Peyer's patch (tissue), 4 donors: ENCODE results near the gene NOS1AP. TPM values are rescaled to one million over a fixed set of nuclear protein-coding genes. Genes with fewer than 3 reads are reported as not detected.

Experiments used
- DNase-seq, 3 donors: peaks; one replicate each; pipeline ENCODE4 v3.0.0-alpha.2; 2017 to 2019
- H3K27ac ChIP-seq, 4 donors: fragments of 200-600 bp; sonication (generic); one replicate each; pipeline ENCODE4 v1.5.1; 2016 to 2019
- H3K27me3 ChIP-seq, 2 donors: fragments of 200-600 bp; sonication (generic); one replicate each; pipeline ENCODE4 v1.5.1; 2019
- H3K36me3 ChIP-seq, 3 donors: fragments of 200-600 bp; sonication (generic); one replicate each; pipeline ENCODE4 v1.5.1; 2016 to 2019
- H3K4me1 ChIP-seq, 4 donors: fragments of 200-600 bp; sonication (generic); one replicate each; pipeline ENCODE4 v1.5.1; 2016 to 2019
- H3K4me3 ChIP-seq, 4 donors: fragments of 200-600 bp; sonication (generic); 1 replicate in 3 of 4; 2 replicates in 1 of 4; pipeline ENCODE4 v1.5.1; 2016 to 2019; ENCODE audit warnings: mild to moderate bottlenecking in 1 of 4
- H3K9me3 ChIP-seq, 4 donors: fragments of 200-600 bp; sonication (generic); one replicate each; pipeline ENCODE4 v1.5.1; 2016 to 2019; ENCODE audit warnings: mild to moderate bottlenecking in 1 of 4
- POLR2A ChIP-seq, 2 donors: fragments of 450-650 bp; IDR thresholded peaks; one replicate each; pipeline ENCODE4 v1.5.1; 2017; ENCODE audit warnings: antibody characterized with exemption in 2 of 2, mild to moderate bottlenecking in 2 of 2, moderate library complexity in 2 of 2
- total RNA-seq, 4 donors: library from RNA; depleted of rRNA; stranded (reverse); fragments of >200 nt; gene quantifications; one replicate each; pipeline ENCODE4 v1.1.0, GENCODE V29; 2016
- TF ChIP-seq, protein P1 (sequence below), 6 experiments: fragments of 450-650 bp in 4 of 6; fragments of 200-600 bp in 2 of 6; sonication (generic) in 1 of 6; IDR thresholded peaks; one replicate each; pipeline ENCODE4 v1.5.1; 2017 to 2019; ENCODE audit warnings: antibody characterized with exemption in 6 of 6, mild to moderate bottlenecking in 3 of 6, moderate library complexity in 1 of 6

NOS1AP gene
- total RNA-seq, 4 donors from 2014 or later = 6.3 to 18.5 (median 11.9) TPM

DNA sequence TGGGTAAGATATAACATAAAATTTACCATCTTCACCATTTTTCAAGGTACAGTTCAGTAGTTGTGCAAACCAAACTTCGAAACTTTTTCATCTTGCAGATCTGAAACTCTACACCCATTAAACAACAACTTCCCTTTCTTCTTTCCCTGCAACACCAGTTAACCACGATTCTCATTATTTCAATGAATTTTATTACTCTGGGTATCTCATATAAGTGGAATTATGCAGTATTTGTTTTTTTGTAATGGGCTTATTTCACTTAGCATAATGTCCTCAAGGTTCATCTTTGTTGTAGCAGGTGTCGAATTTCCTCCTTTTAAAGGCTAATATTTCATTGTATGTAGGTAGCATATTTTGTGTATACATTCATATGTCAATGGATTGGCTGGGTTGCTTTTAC, 161.0 kb downstream of the NOS1AP start:
- Histone ChIP-seq H3K4me3 (no peak overlapping the region), H3K9me3 (no peaks in the 10 kb centered on the region), H3K4me1 (no peaks in the 10 kb centered on the region), H3K27ac (no peak overlapping the region), H3K36me3 (no peaks in the 10 kb centered on the region), H3K27me3 (no peaks in the 10 kb centered on the region)
- TF ChIP-seq, protein P1, sequence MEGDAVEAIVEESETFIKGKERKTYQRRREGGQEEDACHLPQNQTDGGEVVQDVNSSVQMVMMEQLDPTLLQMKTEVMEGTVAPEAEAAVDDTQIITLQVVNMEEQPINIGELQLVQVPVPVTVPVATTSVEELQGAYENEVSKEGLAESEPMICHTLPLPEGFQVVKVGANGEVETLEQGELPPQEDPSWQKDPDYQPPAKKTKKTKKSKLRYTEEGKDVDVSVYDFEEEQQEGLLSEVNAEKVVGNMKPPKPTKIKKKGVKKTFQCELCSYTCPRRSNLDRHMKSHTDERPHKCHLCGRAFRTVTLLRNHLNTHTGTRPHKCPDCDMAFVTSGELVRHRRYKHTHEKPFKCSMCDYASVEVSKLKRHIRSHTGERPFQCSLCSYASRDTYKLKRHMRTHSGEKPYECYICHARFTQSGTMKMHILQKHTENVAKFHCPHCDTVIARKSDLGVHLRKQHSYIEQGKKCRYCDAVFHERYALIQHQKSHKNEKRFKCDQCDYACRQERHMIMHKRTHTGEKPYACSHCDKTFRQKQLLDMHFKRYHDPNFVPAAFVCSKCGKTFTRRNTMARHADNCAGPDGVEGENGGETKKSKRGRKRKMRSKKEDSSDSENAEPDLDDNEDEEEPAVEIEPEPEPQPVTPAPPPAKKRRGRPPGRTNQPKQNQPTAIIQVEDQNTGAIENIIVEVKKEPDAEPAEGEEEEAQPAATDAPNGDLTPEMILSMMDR (IDR thresholded peaks at IDR 0.05) = no peak
- no peak for TF ChIP-seq POLR2A (IDR thresholded peaks at IDR 0.05)
- no peak for DNase-seq

DNA sequence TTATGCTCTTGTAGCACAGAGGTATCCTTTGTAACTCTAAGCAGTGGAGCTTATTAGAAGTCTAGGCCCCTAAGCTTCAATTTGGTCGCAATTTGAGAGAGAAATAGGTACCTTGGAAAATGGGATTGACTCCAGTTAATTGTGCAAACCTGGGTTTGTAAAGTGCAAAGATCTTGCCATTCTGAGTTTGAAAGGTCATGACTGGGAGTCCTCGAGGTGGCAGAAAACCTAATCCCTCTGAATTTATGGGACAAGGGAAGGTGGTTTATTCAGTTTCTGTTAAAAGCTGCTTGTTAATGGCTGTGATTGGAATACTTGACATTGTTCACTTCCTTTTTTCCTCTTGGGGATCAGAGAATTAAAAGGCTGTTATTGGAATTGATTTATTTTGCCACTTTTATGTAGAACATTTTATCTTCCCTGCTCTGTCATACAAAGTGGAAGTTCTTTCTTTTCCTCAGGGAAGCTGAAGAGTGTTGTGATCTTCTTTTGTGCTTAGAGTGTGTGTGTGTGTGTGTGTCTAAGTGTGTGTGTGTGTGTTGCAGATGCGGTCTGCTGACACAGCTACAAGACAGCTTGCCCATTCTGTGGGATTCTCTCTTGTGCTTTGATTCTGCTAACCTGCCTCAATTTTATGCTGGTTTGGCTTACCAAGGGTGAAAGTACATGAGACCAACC, 162.7 kb downstream of the NOS1AP start:
- Histone ChIP-seq H3K27ac (no peak overlapping the region), H3K4me3 (no peak overlapping the region), H3K9me3 (no peaks in the 10 kb centered on the region), H3K27me3 (no peaks in the 10 kb centered on the region), H3K4me1 (no peaks in the 10 kb centered on the region), H3K36me3 (no peaks in the 10 kb centered on the region)
- no peak for TF ChIP-seq POLR2A (IDR thresholded peaks at IDR 0.05)
- TF ChIP-seq, protein P1 (IDR thresholded peaks at IDR 0.05) = no peak
- no peak for DNase-seq

DNA sequence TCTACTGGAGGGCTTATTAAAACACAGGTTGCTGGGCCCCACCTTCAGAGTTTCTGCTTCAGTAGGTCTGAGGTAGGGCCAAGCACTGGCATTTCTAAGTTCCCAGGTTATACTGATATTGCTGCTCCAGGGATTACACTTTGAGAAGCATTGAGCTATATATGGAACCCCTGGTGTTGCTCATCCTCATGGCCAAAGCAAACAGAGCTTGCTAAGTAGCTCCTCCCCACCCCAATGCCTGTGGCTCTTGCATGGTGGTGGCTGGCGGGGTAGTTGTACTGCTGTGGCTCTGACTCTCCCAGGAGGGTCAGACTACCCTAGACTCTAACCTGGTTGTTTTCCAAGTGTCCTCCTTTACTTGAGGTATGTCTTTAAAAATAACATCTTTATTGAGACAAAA, 163.6 kb downstream of the NOS1AP start:
- no peaks in the 10 kb centered on the region for H3K4me1 ChIP-seq
- H3K27me3 ChIP-seq = no peaks in the 10 kb centered on the region
- no peaks in the 10 kb centered on the region for H3K36me3 ChIP-seq
- no peaks in the 10 kb centered on the region for H3K9me3 ChIP-seq
- DNase-seq = no peak
- no peak overlapping the region for H3K27ac ChIP-seq
- H3K4me3 ChIP-seq = no peak overlapping the region
- TF ChIP-seq, protein P1 (IDR thresholded peaks at IDR 0.05) = no peak
- no peak for TF ChIP-seq POLR2A (IDR thresholded peaks at IDR 0.05)

DNA sequence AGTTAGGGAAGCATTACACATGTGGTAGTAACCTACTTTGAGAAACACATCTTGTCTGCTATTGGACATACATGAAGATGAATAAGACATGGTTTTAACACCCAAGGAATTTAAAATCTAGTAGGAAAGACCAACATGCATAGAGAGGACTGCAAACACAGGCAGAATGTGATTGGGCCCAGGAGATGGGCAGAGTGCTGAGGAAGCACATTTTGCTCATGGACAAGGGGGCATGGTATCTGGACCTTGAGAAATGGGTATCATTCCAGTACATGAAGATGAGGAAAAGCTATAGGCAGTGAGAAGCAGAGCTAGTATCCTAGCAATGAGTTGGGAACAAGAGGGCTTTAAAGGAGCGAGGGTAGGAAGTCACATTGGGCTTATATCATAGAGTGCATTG, 164.4 kb downstream of the NOS1AP start:
- H3K27me3 ChIP-seq = no peaks in the 10 kb centered on the region
- H3K27ac ChIP-seq = no peak overlapping the region
- H3K36me3 ChIP-seq = no peaks in the 10 kb centered on the region
- no peaks in the 10 kb centered on the region for H3K9me3 ChIP-seq
- no peak overlapping the region for H3K4me3 ChIP-seq
- DNase-seq = no peak
- TF ChIP-seq POLR2A (IDR thresholded peaks at IDR 0.05) = no peak
- TF ChIP-seq, protein P1 (IDR thresholded peaks at IDR 0.05) = no peak
- H3K4me1 ChIP-seq = no peaks in the 10 kb centered on the region

DNA sequence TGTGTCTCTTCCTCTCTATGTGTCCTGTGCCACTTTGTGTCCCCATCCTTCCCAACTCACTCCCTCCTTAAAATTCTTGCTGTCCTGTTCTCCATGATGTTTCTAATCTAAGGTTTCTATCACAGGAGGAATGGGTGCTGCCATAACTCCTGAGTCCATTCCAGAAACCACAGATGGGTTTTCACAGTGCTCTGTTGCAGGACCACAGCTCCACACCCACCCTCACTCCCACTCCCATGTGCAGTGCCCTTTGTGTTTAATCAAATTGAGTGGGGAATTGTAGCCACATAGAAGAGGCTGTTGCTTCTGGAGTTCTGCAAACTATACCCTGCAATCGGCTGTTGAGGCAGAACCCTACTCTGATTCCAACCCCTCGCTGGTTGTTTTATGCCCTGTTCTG, 165.1 kb downstream of the NOS1AP start:
- H3K4me1 ChIP-seq = no peaks in the 10 kb centered on the region
- H3K36me3 ChIP-seq = no peaks in the 10 kb centered on the region
- H3K27me3 ChIP-seq = no peaks in the 10 kb centered on the region
- no peaks in the 10 kb centered on the region for H3K9me3 ChIP-seq
- H3K4me3 ChIP-seq = no peak overlapping the region
- no peak for DNase-seq
- H3K27ac ChIP-seq = no peak overlapping the region
- TF ChIP-seq, protein P1 (IDR thresholded peaks at IDR 0.05) = no peak
- no peak for TF ChIP-seq POLR2A (IDR thresholded peaks at IDR 0.05)
